Neural progenitor cell (in vitro differentiated cells): ENCODE results near the gene PRLR.

Experiments
- EZH2 ChIP-seq: fragments of 200-600 bp; sonication (generic); IDR thresholded peaks from 2 replicates; pipeline ENCODE4 v1.6.1; 2017; ENCODE audit warnings: antibody characterized with exemption, mild to moderate bottlenecking, moderate library complexity
- TF ChIP-seq, protein P1 (sequence below): fragments of 200-600 bp; sonication (generic); IDR thresholded peaks from 2 replicates; pipeline ENCODE4 v1.5.1; 2017; ENCODE audit warnings: antibody characterized with exemption, mild to moderate bottlenecking

DNA sequence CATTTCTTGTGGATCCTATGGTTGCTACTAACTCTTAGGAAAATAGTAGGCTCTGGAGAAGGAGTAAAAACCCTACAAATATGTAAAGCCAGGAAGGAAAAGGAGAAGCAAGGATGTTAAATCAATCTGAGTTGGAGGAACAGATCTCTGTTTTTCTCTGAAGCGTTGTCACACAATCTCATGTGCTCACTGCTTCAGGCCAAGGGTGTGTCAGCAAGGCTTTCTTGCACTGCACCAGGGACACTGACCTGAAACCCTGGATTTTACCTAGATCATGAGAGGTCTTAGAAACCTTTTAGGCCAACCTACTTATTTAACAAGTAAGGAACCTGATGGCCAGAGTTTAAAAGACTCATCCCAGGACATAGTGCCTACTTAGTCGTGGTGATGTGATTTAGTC is 170.1 kb downstream of the PRLR start:
- TF ChIP-seq, protein P1, sequence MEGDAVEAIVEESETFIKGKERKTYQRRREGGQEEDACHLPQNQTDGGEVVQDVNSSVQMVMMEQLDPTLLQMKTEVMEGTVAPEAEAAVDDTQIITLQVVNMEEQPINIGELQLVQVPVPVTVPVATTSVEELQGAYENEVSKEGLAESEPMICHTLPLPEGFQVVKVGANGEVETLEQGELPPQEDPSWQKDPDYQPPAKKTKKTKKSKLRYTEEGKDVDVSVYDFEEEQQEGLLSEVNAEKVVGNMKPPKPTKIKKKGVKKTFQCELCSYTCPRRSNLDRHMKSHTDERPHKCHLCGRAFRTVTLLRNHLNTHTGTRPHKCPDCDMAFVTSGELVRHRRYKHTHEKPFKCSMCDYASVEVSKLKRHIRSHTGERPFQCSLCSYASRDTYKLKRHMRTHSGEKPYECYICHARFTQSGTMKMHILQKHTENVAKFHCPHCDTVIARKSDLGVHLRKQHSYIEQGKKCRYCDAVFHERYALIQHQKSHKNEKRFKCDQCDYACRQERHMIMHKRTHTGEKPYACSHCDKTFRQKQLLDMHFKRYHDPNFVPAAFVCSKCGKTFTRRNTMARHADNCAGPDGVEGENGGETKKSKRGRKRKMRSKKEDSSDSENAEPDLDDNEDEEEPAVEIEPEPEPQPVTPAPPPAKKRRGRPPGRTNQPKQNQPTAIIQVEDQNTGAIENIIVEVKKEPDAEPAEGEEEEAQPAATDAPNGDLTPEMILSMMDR = no peak
- no peak for TF ChIP-seq EZH2
